HAP-1 (cell line): ENCODE results near the gene SPRYD7.
"Not testable (repeated sequence)": the region's sequence is repeated elsewhere in the genome, so short reads cannot be mapped to it uniquely, and the experiment has no call there.

Experiments used
- DNase-seq, 2 experiments: peaks; one replicate each; pipeline ENCODE4 v3.0.0-alpha.2; 2016 to 2020; ENCODE audit warnings: low spot score in 2 of 2
- H3K27me3 ChIP-seq: fragments of 250-450 bp; sonication (Bioruptor Pico); 2 replicates; pipeline ENCODE4 v1.5.1; 2020; ENCODE audit warnings: low read depth, mild to moderate bottlenecking, moderate library complexity
- H3K36me3 ChIP-seq: fragments of 250-450 bp; sonication (Bioruptor Pico); replicated peaks from 2 replicates; pipeline ENCODE4 v1.5.1; 2020; ENCODE audit warnings: mild to moderate bottlenecking
- H3K4me1 ChIP-seq: fragments of 250-450 bp; sonication (Bioruptor Pico); 2 replicates; pipeline ENCODE4 v1.5.1; 2020; ENCODE audit warnings: mild to moderate bottlenecking
- H3K4me3 ChIP-seq: fragments of 250-450 bp; sonication (Bioruptor Pico); 2 replicates; pipeline ENCODE4 v1.5.1; 2020; ENCODE audit warnings: mild to moderate bottlenecking, moderate library complexity
- H3K9me3 ChIP-seq: fragments of 250-450 bp; sonication (Bioruptor Pico); 2 replicates; pipeline ENCODE4 v1.5.1; 2020; ENCODE audit warnings: mild to moderate bottlenecking, moderate library complexity
- in situ Hi-C: fragments of 300-500 bp; cut with MboI; formaldehyde crosslinking; loops from 3 replicates; pipeline ENCODE4 v1.14.3; 2020; ENCODE audit warnings: low sequenced_read_pairs, inconsistent platforms, mixed read lengths

The SPRYD7 gene

GRCh38 chr13:49951754-49952535, 15.8 kb upstream of the SPRYD7 start:
- Histone ChIP-seq H3K4me3 (no peak overlapping the region), H3K27me3 (no peaks in the 10 kb centered on the region), H3K9me3 (no peaks in the 10 kb centered on the region), H3K36me3 (no peaks in the 10 kb centered on the region), H3K4me1 (no peaks in the 10 kb centered on the region)
- no peak for DNase-seq
- in situ Hi-C loops = no loop called here

DNA sequence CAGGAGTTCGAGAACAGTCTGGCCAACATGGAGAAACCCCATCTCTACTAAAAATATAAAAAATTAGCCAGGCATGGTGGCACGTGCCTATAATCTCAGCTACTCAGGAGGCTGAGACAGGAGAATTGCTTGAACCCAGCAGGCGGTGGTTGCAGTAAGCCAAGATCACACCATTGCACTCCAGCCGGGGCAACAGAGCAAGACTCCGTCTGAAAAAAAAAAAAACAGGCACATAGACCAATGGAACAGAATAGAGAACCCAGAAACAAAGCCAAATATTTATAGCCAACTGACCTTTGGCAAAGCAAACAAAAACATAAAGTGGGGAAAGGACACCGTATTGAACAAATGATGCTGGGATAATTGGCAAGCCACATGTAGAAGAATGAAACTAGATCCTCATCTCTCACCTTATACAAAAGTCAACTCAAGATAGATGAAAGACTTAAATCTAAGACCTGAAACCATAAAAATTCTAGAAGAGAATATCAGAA, 12.7 kb upstream of the SPRYD7 start:
- H3K4me3 ChIP-seq, H3K27me3 ChIP-seq, DNase-seq, H3K4me1 ChIP-seq, H3K9me3 ChIP-seq, H3K36me3 ChIP-seq: not testable (repeated sequence)
- in situ Hi-C loops = loop anchor here (25.0 kb wide), 1 partner anchor 1263 kb away; the partner anchor contains the start of gene FAM124A

DNA sequence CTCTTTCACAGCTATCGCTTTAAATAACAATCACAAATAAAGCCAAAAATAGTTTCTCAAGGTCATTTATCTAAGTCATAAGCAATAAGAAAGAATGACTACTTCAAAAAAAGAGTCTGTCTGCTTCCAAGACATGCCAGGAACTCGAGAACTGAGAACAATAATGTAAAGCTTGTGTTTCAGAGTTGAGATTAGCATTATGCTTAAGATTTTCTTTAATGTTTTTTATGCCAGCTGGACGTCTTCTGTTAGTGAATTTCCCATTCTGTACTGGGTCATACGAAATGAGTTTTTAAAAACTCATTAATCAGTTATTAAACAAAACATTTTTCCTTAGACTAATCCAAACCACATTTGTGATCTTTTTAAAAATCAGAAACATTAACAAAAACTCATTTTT, 3.2 kb upstream of the SPRYD7 start:
- Histone ChIP-seq H3K4me3 (no peak overlapping the region), H3K4me1 (peaks cover 28% of the 10 kb centered on the region), H3K36me3 (no peaks in the 10 kb centered on the region), H3K9me3 (no peaks in the 10 kb centered on the region), H3K27me3 (no peaks in the 10 kb centered on the region)
- peak in 1 of 2 experiments; percentile 60 for DNase-seq
- in situ Hi-C loops = loop anchor here (25.0 kb wide), 1 partner anchor 1273 kb away; the partner anchor contains the start of gene FAM124A

- in situ Hi-C loops = loop anchor here (25.0 kb wide), 1 partner anchor 1273 kb away; the partner anchor contains the start of gene FAM124A
- no peaks in the 10 kb centered on the region for H3K36me3 ChIP-seq
- H3K9me3 ChIP-seq = no peaks in the 10 kb centered on the region
- DNase-seq = peak; percentile 32 to 43
- no peak overlapping the region; the same call in 1 of the 2 replicates for H3K4me3 ChIP-seq
- H3K4me1 ChIP-seq = peaks cover 28% of the 10 kb centered on the region
- H3K27me3 ChIP-seq = no peaks in the 10 kb centered on the region
These were observed 2.8 kb upstream of the SPRYD7 start for GRCh38 chr13:49938921-49939320.

- Histone ChIP-seq H3K4me3 (peak overlapping the region; percentile 9), H3K9me3 (no peaks in the 10 kb centered on the region), H3K27me3 (no peaks in the 10 kb centered on the region), H3K4me1 (peaks cover 28% of the 10 kb centered on the region), H3K36me3 (no peaks in the 10 kb centered on the region)
- in situ Hi-C loops = loop anchor here (25.0 kb wide), 1 partner anchor 1274 kb away; the partner anchor contains the start of gene FAM124A
- peak; percentile 59 to 72 for DNase-seq
These were observed 2.2 kb upstream of the SPRYD7 start for GRCh38 chr13:49938314-49938713.

DNA sequence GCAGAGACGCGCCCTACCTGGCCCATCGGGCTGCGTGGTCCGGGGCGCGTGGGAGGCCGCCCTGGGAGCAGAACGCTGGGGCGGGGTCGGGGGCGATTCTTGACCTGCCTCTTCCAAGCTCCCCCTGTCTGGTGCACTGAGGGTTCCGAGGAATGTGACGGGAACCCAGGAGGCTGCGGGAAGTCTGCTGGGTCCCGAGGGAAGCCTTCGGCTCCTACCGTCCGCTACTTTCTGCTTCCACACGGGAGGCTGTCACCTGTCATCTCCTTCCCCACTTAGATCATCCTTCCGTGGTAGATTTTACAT, 781 bp upstream of the SPRYD7 start:
- DNase-seq = no peak
- peaks cover 28% of the 10 kb centered on the region for H3K4me1 ChIP-seq
- H3K4me3 ChIP-seq = peak overlapping the region; percentile 81
- no peaks in the 10 kb centered on the region for H3K36me3 ChIP-seq
- no peaks in the 10 kb centered on the region for H3K9me3 ChIP-seq
- in situ Hi-C loops = loop anchor here (25.0 kb wide), 1 partner anchor 1275 kb away; the partner anchor contains the start of gene FAM124A
- H3K27me3 ChIP-seq = no peaks in the 10 kb centered on the region

GRCh38 chr13:49935171-49936074, 717 bp downstream of the SPRYD7 start:
- no peaks in the 10 kb centered on the region for H3K27me3 ChIP-seq
- DNase-seq = peak; percentile 60 to 79
- H3K9me3 ChIP-seq = no peaks in the 10 kb centered on the region
- peak overlapping the region; percentile 81 for H3K4me3 ChIP-seq
- H3K4me1 ChIP-seq = peaks cover 28% of the 10 kb centered on the region
- in situ Hi-C loops = loop anchor here (25.0 kb wide), 1 partner anchor 1277 kb away; the partner anchor contains the start of gene FAM124A
- peaks cover 6% of the 10 kb centered on the region for H3K36me3 ChIP-seq

DNA sequence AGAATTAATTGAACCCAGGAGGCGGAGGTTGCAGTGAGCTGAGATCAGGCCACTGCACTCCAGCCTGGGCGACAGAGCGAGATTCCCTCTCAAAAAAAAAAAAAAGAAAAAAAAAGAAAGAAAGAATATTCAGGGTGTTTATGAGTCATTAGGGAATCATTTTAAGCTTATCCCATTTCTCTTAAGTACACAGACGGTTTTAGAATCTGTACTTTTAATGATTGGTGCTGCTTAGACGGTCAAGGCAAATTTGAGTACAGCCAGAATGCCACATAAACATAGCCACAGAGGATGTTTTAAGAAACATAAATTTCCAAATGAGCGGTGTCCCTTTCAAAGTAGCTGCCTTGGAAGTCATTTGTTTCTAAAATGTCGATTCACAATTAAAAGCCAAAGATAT, 2.6 kb downstream of the SPRYD7 start:
- no peak overlapping the region for H3K4me3 ChIP-seq
- peaks cover 6% of the 10 kb centered on the region for H3K36me3 ChIP-seq
- H3K27me3 ChIP-seq = no peaks in the 10 kb centered on the region
- in situ Hi-C loops = loop anchor here (25.0 kb wide), 1 partner anchor 1279 kb away; the partner anchor contains the start of gene FAM124A
- no peak for DNase-seq
- H3K9me3 ChIP-seq = no peaks in the 10 kb centered on the region
- H3K4me1 ChIP-seq = peaks cover 15% of the 10 kb centered on the region

DNA sequence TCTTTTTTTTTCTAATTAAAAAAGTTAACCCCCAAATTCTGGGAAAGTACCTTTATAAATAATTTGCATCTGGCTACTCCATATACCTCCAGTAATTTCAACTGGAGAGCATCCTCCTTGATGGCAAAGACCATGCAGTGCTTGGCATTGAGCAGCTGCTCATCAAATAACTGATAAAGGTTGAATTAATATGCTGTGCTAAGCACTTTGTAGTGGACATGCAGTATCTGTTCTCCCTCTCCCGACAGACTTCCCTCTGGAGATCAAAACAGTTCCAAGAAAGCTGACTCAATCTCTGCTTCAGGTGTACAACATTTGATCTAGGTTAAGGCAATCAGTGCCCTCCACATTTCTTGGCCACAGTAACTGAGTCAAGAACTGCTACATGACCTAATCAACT, 3.3 kb downstream of the SPRYD7 start:
- no peak for DNase-seq
- peaks cover 7% of the 10 kb centered on the region for H3K36me3 ChIP-seq
- peaks cover 11% of the 10 kb centered on the region for H3K4me1 ChIP-seq
- in situ Hi-C loops = loop anchor here (25.0 kb wide), 1 partner anchor 1279 kb away; the partner anchor contains the start of gene FAM124A
- no peak overlapping the region for H3K4me3 ChIP-seq
- no peaks in the 10 kb centered on the region for H3K27me3 ChIP-seq
- no peaks in the 10 kb centered on the region for H3K9me3 ChIP-seq

- Histone ChIP-seq H3K9me3 (no peaks in the 10 kb centered on the region), H3K4me1 (peaks cover 7% of the 10 kb centered on the region), H3K27me3 (no peaks in the 10 kb centered on the region), H3K36me3 (peaks cover 11% of the 10 kb centered on the region), H3K4me3 (no peak overlapping the region)
- in situ Hi-C loops = loop anchor here (25.0 kb wide), 1 partner anchor 1280 kb away; the partner anchor contains the start of gene FAM124A
- DNase-seq = no peak
These were observed 4.1 kb downstream of the SPRYD7 start for GRCh38 chr13:49932066-49932465.

DNA sequence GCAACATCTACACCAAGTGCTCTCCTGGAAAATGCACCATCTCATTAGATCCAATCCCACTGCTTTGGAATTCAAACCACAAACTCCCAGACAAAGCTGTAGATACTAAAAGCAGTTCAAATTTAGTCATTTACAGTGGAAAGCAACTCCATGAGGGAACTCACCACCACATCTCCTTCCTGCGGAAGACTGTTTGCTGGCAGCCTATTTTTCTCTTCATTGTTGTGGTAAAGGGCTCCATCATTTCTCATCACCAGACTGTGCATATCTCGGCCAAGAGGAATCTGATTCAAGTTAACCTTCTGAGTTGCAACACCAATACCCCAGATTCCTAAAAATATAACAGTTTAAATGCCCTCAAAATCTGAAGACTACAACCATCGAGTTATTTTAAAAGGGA, 8.4 kb downstream of the SPRYD7 start:
- H3K36me3 ChIP-seq = peaks cover 24% of the 10 kb centered on the region
- no peaks in the 10 kb centered on the region for H3K27me3 ChIP-seq
- in situ Hi-C loops = loop anchor here (25.0 kb wide), 1 partner anchor 1285 kb away; the partner anchor contains the start of gene FAM124A
- H3K4me1 ChIP-seq = no peaks in the 10 kb centered on the region
- no peaks in the 10 kb centered on the region for H3K9me3 ChIP-seq
- no peak overlapping the region for H3K4me3 ChIP-seq
- DNase-seq = no peak

DNA sequence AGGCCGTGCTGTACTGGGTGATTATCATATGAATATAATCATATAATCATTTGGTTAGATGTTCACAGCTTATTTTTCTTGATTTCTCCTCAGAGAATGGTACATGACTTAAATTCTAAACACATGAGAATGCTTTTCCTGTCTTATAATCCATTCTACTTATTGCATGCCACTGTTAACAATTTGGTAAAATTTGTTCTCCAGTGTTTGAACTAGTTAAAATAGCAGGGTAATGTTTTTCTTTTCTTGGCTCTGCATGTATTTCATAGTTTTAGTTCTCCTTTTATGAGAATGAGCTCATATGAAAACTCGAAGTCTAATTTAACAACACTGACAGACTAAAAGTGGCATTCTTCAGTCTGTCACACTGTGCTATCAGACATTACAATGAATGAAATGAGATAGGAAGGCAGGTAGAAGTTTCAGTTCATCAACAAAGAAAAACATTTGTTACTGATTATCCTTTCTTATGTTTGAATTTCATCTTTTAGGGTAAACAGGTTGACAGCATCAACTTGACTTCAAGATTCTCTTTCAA, 10.2 kb downstream of the SPRYD7 start:
- Histone ChIP-seq H3K4me3 (no peak overlapping the region), H3K36me3 (peaks cover 31% of the 10 kb centered on the region), H3K9me3 (no peaks in the 10 kb centered on the region), H3K4me1 (no peaks in the 10 kb centered on the region), H3K27me3 (no peaks in the 10 kb centered on the region)
- in situ Hi-C loops = loop anchor here (25.0 kb wide), 1 partner anchor 1286 kb away; the partner anchor contains the start of gene FAM124A
- DNase-seq = no peak

- H3K36me3 ChIP-seq = peaks cover 41% of the 10 kb centered on the region
- in situ Hi-C loops = no loop called here
- DNase-seq = no peak
- no peaks in the 10 kb centered on the region for H3K9me3 ChIP-seq
- no peaks in the 10 kb centered on the region for H3K4me1 ChIP-seq
- H3K4me3 ChIP-seq = no peak overlapping the region
- no peaks in the 10 kb centered on the region for H3K27me3 ChIP-seq
These were observed 13.8 kb downstream of the SPRYD7 start for GRCh38 chr13:49922301-49922700.
